ENCODE measurements around the gene GRM8.

The GRM8 gene

GRCh38 chr7:126958367-126958766 lies 294.4 kb downstream of the GRM8 start:
- Histone ChIP-seq H3K27ac (no peak overlapping the region), H3K4me3 (no peak overlapping the region)
- TF ChIP-seq CTCF (IDR thresholded peaks at IDR 0.05): no peak
- DNase-seq (ENCODE audit: low spot score): no peak

GRCh38 chr7:126957443-126957842 lies 295.3 kb downstream of the GRM8 start:
- Histone ChIP-seq H3K27ac (no peak overlapping the region), H3K4me3 (no peak overlapping the region)
- TF ChIP-seq CTCF (IDR thresholded peaks at IDR 0.05): no peak
- no peak for DNase-seq (ENCODE audit: low spot score)

GRCh38 chr7:126953461-126953860 lies 299.3 kb downstream of the GRM8 start:
- no peak for DNase-seq (ENCODE audit: low spot score)
- no peak for TF ChIP-seq CTCF (IDR thresholded peaks at IDR 0.05)
- Histone ChIP-seq H3K4me3 (no peak overlapping the region), H3K27ac (no peak overlapping the region)

- H3K27ac ChIP-seq: no peak overlapping the region
- TF ChIP-seq CTCF (IDR thresholded peaks at IDR 0.05): no peak
- H3K4me3 ChIP-seq: no peak overlapping the region
- DNase-seq (ENCODE audit: low spot score): no peak
Measured at GRCh38 chr7:126948664-126949063, 304.1 kb downstream of the GRM8 start.

- DNase-seq (ENCODE audit: low spot score): no peak
- H3K27ac ChIP-seq: no peak overlapping the region
- TF ChIP-seq CTCF (IDR thresholded peaks at IDR 0.05): no peak
- H3K4me3 ChIP-seq: no peak overlapping the region
Measured at GRCh38 chr7:126940723-126941307, 311.9 kb downstream of the GRM8 start.

- TF ChIP-seq CTCF (IDR thresholded peaks at IDR 0.05): no peak
- Histone ChIP-seq H3K4me3 (no peak overlapping the region), H3K27ac (no peak overlapping the region)
- no peak for DNase-seq (ENCODE audit: low spot score)
Measured at GRCh38 chr7:126937171-126937570, 315.6 kb downstream of the GRM8 start.

- H3K27ac ChIP-seq: no peak overlapping the region
- no peak for TF ChIP-seq CTCF (IDR thresholded peaks at IDR 0.05)
- DNase-seq (ENCODE audit: low spot score): no peak
- H3K4me3 ChIP-seq: no peak overlapping the region
Measured at GRCh38 chr7:126931581-126931980, 321.2 kb downstream of the GRM8 start.

All from coronary artery (tissue), 2 donors.